GM18951 (cell line): ENCODE measurements around the gene CDK5RAP2.

Experiments used
- POLR2A ChIP-seq: IDR thresholded peaks from 4 replicates; pipeline ENCODE4 v1.6.1; 2011; ENCODE audit warnings: mild to moderate bottlenecking; ENCODE audit not compliant: insufficient read length, insufficient read depth; ENCODE audit errors: extremely low read depth
- in situ Hi-C: fragments of 300-500 bp; cut with MboI; formaldehyde crosslinking; loops from one replicate; pipeline ENCODE4 v1.12.0; 2022; ENCODE audit warnings: low sequenced_read_pairs, mixed read lengths, inconsistent platforms; ENCODE audit not compliant: unreplicated experiment

CDK5RAP2 gene

GRCh38 chr9:120368799-120369198 lies 211.2 kb downstream of the CDK5RAP2 start:
- in situ Hi-C loops, result no loop called here
- no peak for TF ChIP-seq POLR2A

- in situ Hi-C loops, result no loop called here
- TF ChIP-seq POLR2A, result no peak
Measured at GRCh38 chr9:120366644-120367019, 213.3 kb downstream of the CDK5RAP2 start.

GRCh38 chr9:120365386-120365785 lies 214.6 kb downstream of the CDK5RAP2 start:
- in situ Hi-C loops, result no loop called here
- no peak for TF ChIP-seq POLR2A

GRCh38 chr9:120363697-120364096 lies 216.3 kb downstream of the CDK5RAP2 start:
- no peak for TF ChIP-seq POLR2A
- in situ Hi-C loops, result no loop called here

GRCh38 chr9:120362446-120362845 lies 217.5 kb downstream of the CDK5RAP2 start:
- no peak for TF ChIP-seq POLR2A
- in situ Hi-C loops, result no loop called here

- in situ Hi-C loops, result no loop called here
- no peak for TF ChIP-seq POLR2A
Measured at GRCh38 chr9:120361551-120361950, 218.4 kb downstream of the CDK5RAP2 start.

GRCh38 chr9:120360510-120360909 lies 219.5 kb downstream of the CDK5RAP2 start:
- in situ Hi-C loops, result no loop called here

GRCh38 chr9:120360046-120360445 lies 219.9 kb downstream of the CDK5RAP2 start:
- in situ Hi-C loops, result no loop called here

More at GRCh38 chr9:120360510-120360909, 219.5 kb downstream of the CDK5RAP2 start:
- no peak for TF ChIP-seq POLR2A

GRCh38 chr9:120358877-120359276 lies 221.1 kb downstream of the CDK5RAP2 start:
- in situ Hi-C loops, result no loop called here
- no peak for TF ChIP-seq POLR2A

More at GRCh38 chr9:120360046-120360445, 219.9 kb downstream of the CDK5RAP2 start:
- no peak for TF ChIP-seq POLR2A

- TF ChIP-seq POLR2A, result no peak
- in situ Hi-C loops, result no loop called here
Measured at GRCh38 chr9:120353506-120353905, 226.5 kb downstream of the CDK5RAP2 start.

- in situ Hi-C loops, result no loop called here
- no peak for TF ChIP-seq POLR2A
Measured at GRCh38 chr9:120351106-120351505, 228.9 kb downstream of the CDK5RAP2 start.

GRCh38 chr9:120350596-120350995 lies 229.4 kb downstream of the CDK5RAP2 start:
- in situ Hi-C loops, result no loop called here
- TF ChIP-seq POLR2A, result no peak

- in situ Hi-C loops, result loop anchor here (25.0 kb wide), 1 partner anchor 787 kb away; no protein-coding TSS in a partner anchor
- no peak for TF ChIP-seq POLR2A
Measured at GRCh38 chr9:120348951-120349429, 231.0 kb downstream of the CDK5RAP2 start.

- in situ Hi-C loops, result loop anchor here (25.0 kb wide), 1 partner anchor 783 kb away; no protein-coding TSS in a partner anchor
- no peak for TF ChIP-seq POLR2A
Measured at GRCh38 chr9:120345379-120345778, 234.6 kb downstream of the CDK5RAP2 start.

- in situ Hi-C loops, result loop anchor here (25.0 kb wide), 1 partner anchor 782 kb away; no protein-coding TSS in a partner anchor
- TF ChIP-seq POLR2A, result no peak
Measured at GRCh38 chr9:120344230-120344629, 235.7 kb downstream of the CDK5RAP2 start.
